Measurements from ENCODE around the gene HAS3.

GRCh38 chr16:69118468-69118867 is 13.0 kb downstream of the HAS3 start:
- TF ChIP-seq, protein P1, sequence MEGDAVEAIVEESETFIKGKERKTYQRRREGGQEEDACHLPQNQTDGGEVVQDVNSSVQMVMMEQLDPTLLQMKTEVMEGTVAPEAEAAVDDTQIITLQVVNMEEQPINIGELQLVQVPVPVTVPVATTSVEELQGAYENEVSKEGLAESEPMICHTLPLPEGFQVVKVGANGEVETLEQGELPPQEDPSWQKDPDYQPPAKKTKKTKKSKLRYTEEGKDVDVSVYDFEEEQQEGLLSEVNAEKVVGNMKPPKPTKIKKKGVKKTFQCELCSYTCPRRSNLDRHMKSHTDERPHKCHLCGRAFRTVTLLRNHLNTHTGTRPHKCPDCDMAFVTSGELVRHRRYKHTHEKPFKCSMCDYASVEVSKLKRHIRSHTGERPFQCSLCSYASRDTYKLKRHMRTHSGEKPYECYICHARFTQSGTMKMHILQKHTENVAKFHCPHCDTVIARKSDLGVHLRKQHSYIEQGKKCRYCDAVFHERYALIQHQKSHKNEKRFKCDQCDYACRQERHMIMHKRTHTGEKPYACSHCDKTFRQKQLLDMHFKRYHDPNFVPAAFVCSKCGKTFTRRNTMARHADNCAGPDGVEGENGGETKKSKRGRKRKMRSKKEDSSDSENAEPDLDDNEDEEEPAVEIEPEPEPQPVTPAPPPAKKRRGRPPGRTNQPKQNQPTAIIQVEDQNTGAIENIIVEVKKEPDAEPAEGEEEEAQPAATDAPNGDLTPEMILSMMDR (IDR thresholded peaks at IDR 0.05; ENCODE audit: borderline replicate concordance, extremely low read depth, low read length, poor library complexity, severe bottlenecking) = no peak
- TF ChIP-seq EZH2 (IDR thresholded peaks at IDR 0.05; ENCODE audit: borderline replicate concordance, low read depth, low read length, severe bottlenecking) = no peak

Data from DND-41 (cell line).